Ectodermal cell (in vitro differentiated cells): ENCODE results near the gene PPP6C.

Source experiments
- H3K27ac ChIP-seq: 2 replicates; pipeline ENCODE4 v1.7.0; 2013; ENCODE audit warnings: mild to moderate bottlenecking, low read depth, low read length; ENCODE audit not compliant: insufficient read depth, poor library complexity, severe bottlenecking
- H3K27me3 ChIP-seq: 2 replicates; pipeline ENCODE4 v1.7.0; 2013; ENCODE audit warnings: mild to moderate bottlenecking, low read length; ENCODE audit not compliant: insufficient read depth, control insufficient read depth, poor library complexity, severe bottlenecking
- H3K36me3 ChIP-seq: one replicate; pipeline ENCODE4 v1.7.0; 2013; ENCODE audit warnings: low read length; ENCODE audit not compliant: control insufficient read depth, insufficient read depth
- H3K4me1 ChIP-seq: one replicate; pipeline ENCODE4 v1.7.0; 2013; ENCODE audit warnings: low read length; ENCODE audit not compliant: control insufficient read depth, insufficient read depth
- H3K4me3 ChIP-seq: 2 replicates; pipeline ENCODE4 v1.7.0; 2013; ENCODE audit warnings: low read depth, low read length, control low read depth; ENCODE audit not compliant: insufficient read depth
- H3K9me3 ChIP-seq: 2 replicates; pipeline ENCODE4 v1.7.0; 2013; ENCODE audit warnings: mild to moderate bottlenecking, low read length, moderate library complexity; ENCODE audit not compliant: control insufficient read depth
- WGBS, 2 experiments: methylation state at CpG; one replicate each; pipeline ENCODE4 v1.1.7; 2013; ENCODE audit warnings: missing lambda C conversion rate in 2 of 2; 5-methylcytosine and 5-hydroxymethylcytosine counted together

The PPP6C gene

DNA sequence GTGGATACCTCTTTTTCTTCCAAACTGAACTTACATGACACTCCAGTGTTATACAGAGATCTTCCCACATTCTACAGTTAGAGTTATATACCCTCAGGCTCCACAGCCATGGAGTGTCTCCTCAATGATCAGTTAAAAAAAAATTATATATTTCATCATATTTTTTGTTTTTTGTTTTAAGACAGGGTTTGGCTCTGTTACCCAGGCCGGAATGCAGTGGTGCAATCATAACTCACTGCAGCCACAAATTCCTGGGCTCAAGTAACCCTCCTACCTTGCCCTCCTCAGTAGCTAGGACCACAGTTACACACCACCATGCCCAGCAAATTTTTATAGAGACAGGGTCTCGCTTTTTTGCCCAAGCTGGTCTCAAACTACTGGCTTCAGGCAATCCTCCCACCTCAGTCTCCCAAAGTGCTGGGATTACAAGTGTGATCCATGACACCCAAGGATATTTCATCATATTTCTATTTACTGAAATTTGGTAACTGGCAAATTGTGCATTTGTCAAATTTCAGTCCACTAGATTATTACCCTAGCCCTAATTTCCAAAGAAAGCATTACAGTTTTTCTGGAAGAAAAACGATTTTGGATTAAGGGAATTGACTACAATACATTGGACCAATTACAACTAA is 28.2 kb downstream of the PPP6C start:
- no peak overlapping the region for H3K4me3 ChIP-seq
- no peaks in the 10 kb centered on the region for H3K27me3 ChIP-seq
- no peaks in the 10 kb centered on the region for H3K4me1 ChIP-seq
- WGBS, 2 experiments = 97% methylated on average over 3 of the region's 3 CpGs
- H3K27ac ChIP-seq = no peak overlapping the region
- no peaks in the 10 kb centered on the region for H3K9me3 ChIP-seq
- H3K36me3 ChIP-seq = no peaks in the 10 kb centered on the region

GRCh38 chr9:125160750-125161149 is 28.9 kb downstream of the PPP6C start:
- H3K27ac ChIP-seq = no peak overlapping the region
- H3K36me3 ChIP-seq = no peaks in the 10 kb centered on the region
- no peaks in the 10 kb centered on the region for H3K27me3 ChIP-seq
- H3K4me1 ChIP-seq = no peaks in the 10 kb centered on the region
- no peaks in the 10 kb centered on the region for H3K9me3 ChIP-seq
- no peak overlapping the region for H3K4me3 ChIP-seq

GRCh38 chr9:125156551-125156950 is 33.1 kb downstream of the PPP6C start:
- no peaks in the 10 kb centered on the region for H3K9me3 ChIP-seq
- H3K27me3 ChIP-seq = no peaks in the 10 kb centered on the region
- 91 to 98% methylated on average over 2 of the region's 2 CpGs for WGBS, 2 experiments
- no peak overlapping the region for H3K4me3 ChIP-seq
- peaks cover 10% of the 10 kb centered on the region for H3K36me3 ChIP-seq
- no peaks in the 10 kb centered on the region for H3K4me1 ChIP-seq
- H3K27ac ChIP-seq = no peak overlapping the region

DNA sequence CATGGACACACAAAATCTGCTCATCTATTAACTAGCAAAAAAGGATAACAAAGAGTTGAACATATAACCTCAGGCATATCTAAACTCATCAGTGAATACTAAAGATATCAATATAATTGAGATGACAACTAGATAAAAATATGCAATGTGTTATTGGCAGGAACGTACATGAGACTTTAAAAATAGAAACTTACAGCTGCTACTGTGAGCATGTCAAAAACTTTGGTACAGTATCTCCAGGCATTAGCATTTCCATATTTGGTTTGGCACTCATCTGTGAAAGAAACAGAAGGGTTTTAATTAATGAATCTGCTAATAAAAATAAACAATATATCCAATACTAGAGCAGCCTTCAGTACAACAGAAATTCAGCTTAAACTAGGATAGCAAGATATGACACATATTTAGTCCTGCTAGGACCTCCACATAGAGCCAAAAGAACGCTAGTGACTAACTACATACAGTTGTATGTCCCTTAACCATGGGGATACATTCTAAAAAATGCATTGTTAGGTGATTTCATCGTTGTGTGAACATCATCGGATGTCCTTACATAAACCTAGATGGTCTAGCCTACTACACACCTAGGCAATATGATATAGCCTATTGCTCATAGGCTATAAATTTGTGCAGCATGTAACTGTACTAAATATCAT is 35.8 kb downstream of the PPP6C start:
- peaks cover 19% of the 10 kb centered on the region for H3K36me3 ChIP-seq
- H3K4me1 ChIP-seq = no peaks in the 10 kb centered on the region
- no peak overlapping the region for H3K27ac ChIP-seq
- H3K27me3 ChIP-seq = no peaks in the 10 kb centered on the region
- whole genome bisulfite sequencing, 2 experiments = 96 to 97% methylated on average over 3 to 4 of the region's 4 CpGs
- H3K4me3 ChIP-seq = no peak overlapping the region
- H3K9me3 ChIP-seq = no peaks in the 10 kb centered on the region

DNA sequence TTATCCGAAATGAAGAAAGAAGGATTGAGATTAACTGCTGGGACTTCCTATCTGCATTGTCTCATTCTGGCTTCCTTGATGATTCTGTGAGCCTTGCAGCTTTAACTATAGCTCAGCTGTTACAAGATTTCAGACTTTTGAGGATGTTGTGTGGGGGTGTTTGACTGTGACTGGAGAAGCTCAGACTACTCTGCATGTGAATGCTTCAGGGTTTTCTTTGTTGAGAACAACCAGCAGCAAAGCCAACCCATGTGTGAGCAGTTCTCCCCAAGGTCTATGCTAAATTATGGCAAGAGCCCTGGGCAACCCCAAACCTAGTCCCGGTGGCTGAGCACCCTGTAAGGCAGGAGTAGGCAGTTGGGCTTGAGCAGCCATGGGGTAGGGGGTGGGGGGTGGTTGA is 37.9 kb downstream of the PPP6C start:
- Histone ChIP-seq H3K27ac (no peak overlapping the region), H3K9me3 (no peaks in the 10 kb centered on the region), H3K27me3 (no peaks in the 10 kb centered on the region), H3K36me3 (peaks cover 19% of the 10 kb centered on the region), H3K4me1 (no peaks in the 10 kb centered on the region), H3K4me3 (no peak overlapping the region)
- 84 to 87% methylated on average over 2 of the region's 2 CpGs for WGBS, 2 experiments

DNA sequence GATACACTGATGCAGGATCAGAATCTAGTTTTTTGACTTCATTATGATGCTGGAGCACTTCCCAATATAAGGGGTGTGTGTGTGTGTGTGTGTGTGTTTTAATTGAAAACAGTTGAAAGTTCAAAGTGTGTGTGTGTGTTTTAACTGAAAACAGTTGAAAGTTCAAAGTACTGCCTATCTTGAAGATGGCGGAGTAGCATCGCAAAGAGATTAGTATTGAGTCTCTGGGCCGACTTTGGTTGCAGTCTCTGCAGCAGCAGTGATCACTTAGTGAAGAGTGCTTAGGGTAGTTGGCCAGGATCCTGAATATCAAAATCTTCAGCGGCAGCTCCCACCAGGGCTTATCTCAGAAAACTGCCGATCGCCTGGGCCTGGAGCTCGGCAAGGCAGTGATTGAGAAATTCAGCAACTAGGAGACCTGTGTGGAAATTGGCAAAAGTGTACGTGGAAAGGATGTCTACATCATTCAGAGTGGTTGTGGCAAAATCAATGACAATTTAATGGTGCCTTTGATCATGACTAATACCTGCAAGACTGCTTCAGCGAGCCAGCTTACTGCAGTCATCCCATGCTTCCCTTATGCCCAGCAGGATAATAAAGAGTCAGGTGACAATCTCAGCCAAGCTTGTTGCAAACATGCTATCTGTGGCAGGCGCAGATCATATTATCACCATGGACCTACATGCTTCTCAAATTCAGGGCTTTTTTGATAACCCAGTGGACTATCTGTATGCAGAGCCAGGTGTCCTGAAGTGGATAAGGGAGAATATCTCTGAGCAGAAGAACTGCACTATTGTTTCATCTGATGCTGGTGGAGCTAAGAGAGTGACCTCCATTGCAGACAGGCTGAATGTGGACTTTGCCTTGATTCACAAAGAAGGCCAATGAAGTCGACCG is 39.0 kb downstream of the PPP6C start:
- Histone ChIP-seq H3K4me3 (no peak overlapping the region), H3K4me1 (no peaks in the 10 kb centered on the region), H3K36me3 (peaks cover 19% of the 10 kb centered on the region), H3K9me3 (no peaks in the 10 kb centered on the region), H3K27me3 (no peaks in the 10 kb centered on the region), H3K27ac (no peak overlapping the region)
- 95 to 96% methylated on average over 12 of the region's 12 CpGs for WGBS, 2 experiments

DNA sequence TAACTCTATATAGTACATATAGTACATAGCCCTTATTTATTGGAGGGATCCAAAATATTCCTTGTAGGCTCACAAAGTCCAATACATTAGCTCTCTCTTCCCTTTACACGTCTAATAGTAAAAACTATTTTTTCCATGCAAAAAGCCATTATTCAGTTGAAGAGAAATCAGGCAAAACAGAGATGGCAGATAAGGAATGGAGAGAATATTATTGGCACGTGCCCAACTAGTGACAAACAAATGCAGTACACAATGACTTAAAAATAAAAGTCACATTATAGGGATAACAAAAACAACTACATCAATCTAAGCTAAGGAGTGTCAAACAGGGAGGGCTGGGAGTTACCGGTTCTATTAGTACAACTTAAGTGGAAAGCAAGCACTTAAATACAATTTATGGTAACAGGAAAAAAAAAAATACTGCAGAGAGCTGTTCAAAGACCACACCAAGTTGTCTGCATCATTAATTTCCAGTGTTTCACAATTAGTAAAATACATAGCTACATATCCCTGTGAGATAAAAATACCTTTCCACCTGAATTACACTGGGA is 42.1 kb downstream of the PPP6C start:
- Histone ChIP-seq H3K27me3 (no peaks in the 10 kb centered on the region), H3K27ac (no peak overlapping the region), H3K4me3 (no peak overlapping the region), H3K4me1 (no peaks in the 10 kb centered on the region), H3K9me3 (no peaks in the 10 kb centered on the region), H3K36me3 (peaks cover 9% of the 10 kb centered on the region)
- 94 to 100% methylated on average over 1 to 3 of the region's 3 CpGs for WGBS, 2 experiments

GRCh38 chr9:125146247-125146646 is 43.4 kb downstream of the PPP6C start:
- no peak overlapping the region for H3K4me3 ChIP-seq
- H3K4me1 ChIP-seq = no peaks in the 10 kb centered on the region
- WGBS, 2 experiments = 90 to 96% methylated on average over 2 to 4 of the region's 4 CpGs
- no peaks in the 10 kb centered on the region for H3K27me3 ChIP-seq
- no peaks in the 10 kb centered on the region for H3K9me3 ChIP-seq
- H3K27ac ChIP-seq = no peak overlapping the region
- peaks cover 9% of the 10 kb centered on the region for H3K36me3 ChIP-seq

GRCh38 chr9:125145425-125145824 is 44.2 kb downstream of the PPP6C start:
- 86 to 93% methylated on average over 4 of the region's 4 CpGs for WGBS, 2 experiments
- Histone ChIP-seq H3K36me3 (peaks cover 2% of the 10 kb centered on the region), H3K4me3 (no peak overlapping the region), H3K27ac (no peak overlapping the region), H3K4me1 (no peaks in the 10 kb centered on the region), H3K27me3 (no peaks in the 10 kb centered on the region), H3K9me3 (no peaks in the 10 kb centered on the region)
